GM18861 (cell line): Measurements from ENCODE around the gene AFF1.
"Not testable (repeated sequence)": the region's sequence is repeated elsewhere in the genome, so short reads cannot be mapped to it uniquely, and the experiment has no call there.

ENCODE experiments used
- ATAC-seq: cut with Tn5 transposase; IDR thresholded peaks from one replicate; pipeline ENCODE4 v1.9.1; 2021; ENCODE audit not compliant: unreplicated experiment

The AFF1 gene

DNA sequence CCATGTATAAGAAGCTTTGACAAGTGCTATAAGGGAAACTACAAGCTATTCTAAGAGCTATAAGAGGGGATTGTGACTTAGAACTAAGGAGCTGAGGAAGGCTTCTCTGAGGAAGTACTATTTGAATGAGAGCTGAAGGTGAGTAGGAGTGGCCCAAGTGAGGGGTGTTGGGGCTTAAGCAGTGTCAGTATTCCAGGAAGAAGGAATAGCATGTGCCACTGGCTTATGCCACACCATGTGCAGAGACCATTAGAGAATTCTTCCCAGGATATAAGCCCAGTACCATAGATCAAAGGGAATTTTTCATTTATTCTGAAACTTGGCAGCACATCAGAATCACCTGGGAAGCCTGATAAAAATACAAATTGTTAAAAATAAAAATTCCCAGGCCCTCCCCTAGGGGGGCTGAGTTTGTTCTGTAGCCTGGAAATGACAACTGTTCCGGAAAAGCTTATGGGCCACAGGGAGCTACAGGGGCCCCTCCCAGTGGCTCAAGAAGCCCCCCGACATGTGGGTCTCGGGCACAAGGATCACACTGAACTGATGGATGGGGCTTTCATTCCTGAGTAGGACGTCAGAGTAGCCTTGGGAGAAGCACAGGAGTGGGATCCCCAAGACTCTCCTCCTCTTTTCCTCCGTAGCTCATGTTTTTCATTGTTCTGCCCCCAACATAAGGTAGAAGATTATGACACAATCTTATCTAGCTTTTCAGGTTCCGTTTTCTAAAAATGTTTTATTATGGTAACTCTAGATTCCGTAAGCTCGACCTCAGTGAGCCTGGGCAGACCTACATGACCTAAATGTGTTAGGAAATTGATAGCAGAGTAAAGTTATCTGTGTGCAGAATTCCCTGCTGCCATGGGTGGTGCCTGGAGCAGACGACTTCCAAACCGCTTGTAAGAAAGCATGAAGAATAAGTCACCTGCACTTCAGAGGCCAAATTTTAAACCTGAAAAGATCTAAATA lies 119.3 kb downstream of the AFF1 start:
- no peak for ATAC-seq

GRCh38 chr4:87054900-87055299 lies 120.1 kb downstream of the AFF1 start:
- ATAC-seq, result no peak

DNA sequence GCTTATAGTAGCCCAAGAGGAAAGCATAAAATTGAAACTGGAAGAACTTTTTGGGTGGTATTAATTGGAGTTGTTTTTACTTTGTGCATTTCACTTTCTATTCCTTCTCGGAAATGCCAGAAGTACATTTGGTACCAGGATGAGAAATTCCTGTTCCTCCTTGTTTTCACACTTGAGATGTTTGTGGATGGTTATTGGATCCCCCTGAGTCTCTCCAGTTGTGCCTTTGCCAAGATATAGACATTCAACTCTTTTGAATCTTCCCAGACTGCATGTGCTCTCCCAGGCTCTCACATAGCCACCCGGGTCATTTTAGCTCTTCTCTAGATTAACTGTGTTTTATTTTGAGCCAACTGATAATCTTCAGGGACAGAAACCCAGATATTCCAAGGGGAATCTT lies 120.5 kb downstream of the AFF1 start:
- ATAC-seq, result no peak

DNA sequence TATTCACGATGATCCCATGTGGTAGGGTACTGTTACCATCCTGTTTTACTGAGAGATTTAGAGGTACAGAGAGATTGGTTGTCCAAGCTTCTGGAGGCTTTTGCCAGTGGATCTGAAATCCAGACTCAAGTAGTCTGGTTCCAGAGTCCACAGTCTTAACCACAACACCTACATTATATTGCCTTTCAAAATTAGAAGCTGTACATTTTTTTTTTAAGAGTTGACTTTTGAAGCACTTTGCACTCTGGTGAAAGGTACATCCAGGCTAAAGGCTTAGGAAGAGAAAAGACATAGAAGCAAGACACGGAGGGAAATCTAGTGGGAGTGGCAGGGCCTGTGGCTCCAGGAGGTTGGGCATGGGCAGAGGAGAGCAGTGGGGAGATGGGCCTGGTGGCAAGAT lies 122.1 kb downstream of the AFF1 start:
- ATAC-seq, result no peak

- ATAC-seq, result no peak
These were observed 123.1 kb downstream of the AFF1 start for GRCh38 chr4:87057835-87058355.

DNA sequence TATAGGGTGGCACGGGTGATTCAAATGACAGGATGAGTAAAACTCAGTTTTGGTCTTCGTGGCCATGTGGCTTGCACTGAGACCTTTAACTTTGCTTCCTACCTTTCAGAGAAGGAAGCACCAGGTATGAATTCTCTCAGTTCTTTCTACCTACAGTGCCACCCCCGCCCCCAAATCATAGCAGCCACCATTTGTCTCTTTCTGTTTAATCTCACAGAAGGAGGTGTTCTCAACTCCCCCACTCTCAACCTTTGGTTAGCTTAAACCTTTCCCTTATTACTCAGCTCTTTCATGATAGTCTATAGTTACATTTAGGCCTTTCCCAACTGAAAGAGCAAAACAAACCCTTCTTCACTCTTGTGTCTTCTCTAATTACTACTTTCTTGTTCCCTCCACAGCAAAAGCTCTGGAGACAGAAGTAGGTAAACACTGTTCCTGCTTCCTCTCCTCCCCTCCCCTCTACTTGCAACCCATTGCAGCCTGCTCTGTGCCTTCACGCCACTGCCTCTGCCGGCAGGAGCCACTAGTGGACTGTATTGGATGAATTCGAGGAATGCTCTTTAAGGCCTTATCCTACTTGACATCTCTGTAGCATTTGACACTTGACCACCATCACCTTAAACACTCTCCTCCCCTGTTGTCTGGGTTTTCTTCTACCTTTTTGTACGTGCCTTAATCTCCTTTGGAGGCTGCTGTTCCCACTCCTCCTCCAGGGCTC lies 123.7 kb downstream of the AFF1 start:
- ATAC-seq, result no peak

GRCh38 chr4:87060957-87061356 lies 126.1 kb downstream of the AFF1 start:
- peak; percentile 37 for ATAC-seq

DNA sequence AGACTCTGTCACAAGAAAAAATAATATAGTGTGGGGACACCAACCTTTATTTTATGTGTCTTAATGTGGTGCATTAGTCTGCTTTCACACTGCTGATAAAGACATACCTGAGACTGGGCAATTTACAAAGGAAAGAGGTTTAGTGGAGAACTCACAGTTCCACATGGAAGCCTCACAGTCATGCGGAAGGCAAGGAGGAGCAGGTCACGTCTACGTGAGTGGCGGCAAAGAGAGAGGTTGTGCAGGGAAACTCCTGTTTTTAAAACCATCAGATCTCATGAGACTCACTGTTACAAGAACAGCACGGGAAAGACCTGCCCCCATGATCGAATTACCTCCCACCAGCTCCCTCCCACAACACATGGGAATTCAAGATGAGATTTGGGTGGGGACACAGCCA lies 130.2 kb downstream of the AFF1 start:
- ATAC-seq, result no peak

DNA sequence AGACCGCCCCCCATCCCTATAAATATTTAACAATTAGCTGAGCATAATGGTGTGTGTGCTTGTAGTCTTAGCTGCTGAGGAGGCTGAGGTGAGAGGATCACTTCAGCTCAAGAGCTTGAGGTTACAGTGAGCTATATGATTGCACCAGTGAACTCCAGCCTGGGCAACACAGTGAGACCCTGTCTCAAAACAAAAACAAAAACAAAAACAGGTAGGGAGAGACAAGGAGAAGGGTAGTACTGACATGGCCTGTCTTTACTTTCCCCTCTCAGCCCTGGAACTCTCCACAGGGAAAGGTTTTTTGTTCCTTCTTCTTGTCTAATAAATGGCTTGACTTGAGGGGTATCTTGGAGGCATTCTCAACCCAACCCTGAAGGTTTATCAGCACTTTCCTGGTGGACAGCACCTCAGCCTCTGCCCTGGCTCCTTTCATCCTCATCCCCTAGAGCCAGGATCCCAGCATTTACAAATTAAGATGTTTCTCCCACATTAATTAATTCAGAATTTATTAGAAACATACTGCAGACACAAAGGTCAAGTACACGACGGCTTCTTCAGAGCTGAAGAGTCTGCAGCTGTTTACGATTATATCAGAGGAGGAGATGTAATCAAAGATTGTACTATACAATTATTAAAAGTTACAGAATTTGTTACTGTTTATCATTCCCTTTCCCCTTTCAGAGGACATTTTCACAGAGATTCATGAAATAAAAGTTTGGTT lies 131.8 kb downstream of the AFF1 start:
- ATAC-seq, result no peak

DNA sequence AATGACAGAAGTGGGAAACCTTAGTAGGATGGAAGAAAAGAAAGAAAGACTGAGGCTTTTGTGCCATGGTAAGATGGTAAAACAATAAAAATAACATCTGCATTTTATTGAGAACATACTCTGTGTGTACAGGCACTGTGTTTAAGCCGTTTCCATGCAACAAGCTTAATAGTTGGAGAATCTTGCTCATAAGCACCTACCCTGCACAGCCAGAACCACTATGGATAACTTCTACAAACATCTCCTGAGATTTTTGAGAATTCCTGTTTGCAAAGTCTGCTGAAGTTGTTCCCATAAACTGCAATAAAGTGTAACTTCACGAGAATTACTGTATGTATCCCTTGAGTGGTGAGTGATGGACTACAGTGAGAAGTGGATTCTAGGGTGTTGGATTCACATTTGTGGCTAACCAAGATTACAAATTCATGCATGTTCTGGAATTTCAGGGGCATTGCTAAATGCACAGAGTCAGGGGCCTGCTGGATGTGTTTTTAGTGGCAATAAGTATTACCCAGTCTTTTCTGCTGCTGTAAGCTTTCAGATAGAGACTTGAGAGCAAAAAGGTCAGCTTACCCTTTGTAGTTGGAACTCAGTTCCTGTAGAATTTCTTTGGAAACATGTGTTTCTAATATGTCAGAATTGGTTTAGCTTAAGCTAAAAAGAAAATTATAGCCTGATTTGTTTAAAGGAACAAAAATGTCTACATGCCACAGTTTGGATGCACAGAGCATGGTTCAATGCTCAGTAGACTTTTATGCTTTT lies 132.5 kb downstream of the AFF1 start:
- ATAC-seq, result no peak

DNA sequence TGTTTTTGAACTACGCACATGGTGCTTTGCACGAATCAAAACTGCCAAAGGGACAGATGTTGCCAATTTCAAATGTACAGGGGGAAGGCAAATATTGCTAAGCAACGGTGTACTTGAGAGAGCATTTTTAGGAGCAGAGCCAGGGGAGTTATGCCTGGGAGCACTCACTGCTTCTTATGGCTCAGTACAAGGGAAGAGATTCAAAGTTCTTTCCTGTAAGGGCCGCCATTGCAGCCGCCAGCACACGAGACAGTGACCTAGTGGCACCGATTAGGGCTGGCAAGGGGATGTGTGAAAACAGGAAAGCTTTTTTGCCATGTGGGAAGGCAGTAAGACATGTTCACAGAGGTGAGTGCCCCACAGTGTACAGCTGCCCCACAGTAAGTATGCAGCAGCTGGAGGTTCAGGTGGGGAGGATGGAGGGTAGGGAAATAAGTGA lies 133.8 kb downstream of the AFF1 start:
- no peak for ATAC-seq

DNA sequence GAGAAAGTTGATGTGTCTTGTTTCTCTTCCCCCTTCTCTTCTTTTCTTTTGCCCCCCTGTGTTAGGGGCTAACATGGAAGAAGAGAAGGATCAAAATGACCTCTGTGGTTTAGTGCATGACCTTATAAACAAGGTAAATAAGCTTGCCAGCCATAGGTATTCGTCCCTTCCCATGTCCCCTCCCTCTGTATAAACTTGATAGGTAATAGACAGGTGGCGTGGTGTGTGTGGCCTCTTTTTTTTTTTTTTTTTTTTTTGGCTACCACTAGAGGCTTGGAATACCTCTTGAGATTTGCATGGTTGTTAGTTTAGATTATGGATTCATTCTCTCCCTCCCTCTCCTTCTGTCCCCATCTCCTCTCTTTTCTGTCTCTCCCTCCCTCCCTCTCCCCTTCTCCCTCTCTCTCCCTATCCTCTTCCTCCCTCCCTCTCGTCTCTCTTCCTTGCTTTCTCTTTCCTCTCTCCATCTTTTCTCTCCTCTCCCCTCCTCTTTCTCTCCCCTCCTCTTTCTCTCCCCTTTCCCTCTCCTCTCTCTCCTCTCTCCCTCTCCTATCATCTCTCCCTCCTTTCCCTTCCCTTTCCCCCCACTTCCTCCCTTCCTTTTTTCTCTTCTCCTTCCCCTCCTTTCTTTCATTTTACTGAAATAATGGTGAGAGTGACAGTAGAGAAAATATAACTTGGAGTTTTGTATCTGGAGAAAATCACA lies 134.4 kb downstream of the AFF1 start:
- ATAC-seq, result no peak

DNA sequence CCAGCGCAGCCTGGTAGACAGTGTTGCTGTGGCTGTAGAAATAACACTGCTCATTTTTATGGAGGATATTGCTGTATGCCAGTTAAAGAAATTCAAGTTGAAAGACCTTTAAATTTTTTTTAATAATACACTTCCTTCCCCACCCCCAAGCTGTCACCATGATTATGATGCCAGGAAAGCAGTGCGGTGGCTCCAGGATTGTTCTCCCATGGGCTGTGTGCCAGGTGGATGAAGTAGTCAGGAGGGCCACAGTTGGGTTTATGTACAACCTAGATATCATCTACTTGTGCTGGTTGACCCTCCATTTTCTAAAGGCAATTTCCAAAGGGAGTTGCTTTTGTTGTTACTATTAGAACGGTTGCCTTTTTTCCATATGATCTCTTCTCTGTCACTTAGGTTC lies 136.6 kb downstream of the AFF1 start:
- no peak for ATAC-seq

- ATAC-seq, result not testable (repeated sequence)
These were observed 137.7 kb downstream of the AFF1 start for GRCh38 chr4:87072545-87072944.

DNA sequence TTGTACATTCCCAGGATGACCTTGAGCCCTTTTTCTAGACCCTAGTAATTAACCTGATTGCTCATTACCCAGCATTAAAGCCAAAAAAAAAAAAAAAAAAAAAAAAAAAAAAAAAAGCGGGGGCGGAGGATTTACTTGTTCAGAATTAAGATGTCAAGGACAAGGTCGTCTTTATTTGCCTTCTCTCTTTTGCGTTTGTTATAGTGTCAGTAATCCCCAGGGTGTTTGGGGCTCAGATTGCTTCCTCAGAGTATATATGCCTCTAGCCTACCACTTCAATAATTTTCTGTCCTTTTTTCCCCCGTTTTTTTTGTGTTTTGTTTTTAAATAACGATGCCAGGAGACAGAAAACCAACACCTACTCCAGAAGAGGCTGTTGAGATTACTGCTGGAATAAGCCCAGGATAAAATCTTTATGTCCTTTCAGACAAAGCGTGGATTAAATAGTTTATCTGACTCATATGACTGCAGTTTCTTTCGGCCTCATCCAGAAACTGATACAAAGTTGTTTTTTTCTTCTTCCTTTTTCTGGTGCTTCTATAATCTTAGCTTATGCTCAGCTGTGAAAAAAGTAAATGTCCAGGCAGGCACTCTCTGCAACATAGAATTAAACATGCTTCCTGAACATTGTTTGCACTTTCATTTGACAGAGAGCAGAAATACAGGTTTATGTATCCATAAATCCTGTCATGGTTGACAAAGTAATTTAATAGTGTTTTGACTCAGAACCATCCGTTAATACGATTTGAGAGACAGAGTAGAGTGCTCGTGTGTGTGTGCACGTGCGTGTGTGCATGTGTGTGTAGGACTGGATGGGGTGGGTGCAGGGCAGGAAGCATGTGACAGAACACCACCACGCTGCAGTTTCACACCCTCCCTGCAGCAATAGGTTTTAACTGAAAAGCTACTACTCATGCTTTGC lies 138.6 kb downstream of the AFF1 start:
- ATAC-seq, result peak; percentile 81

- ATAC-seq, result no peak
These were observed 139.3 kb downstream of the AFF1 start for GRCh38 chr4:87074121-87074488.

- no peak for ATAC-seq
These were observed 141.1 kb downstream of the AFF1 start for GRCh38 chr4:87075876-87076275.

DNA sequence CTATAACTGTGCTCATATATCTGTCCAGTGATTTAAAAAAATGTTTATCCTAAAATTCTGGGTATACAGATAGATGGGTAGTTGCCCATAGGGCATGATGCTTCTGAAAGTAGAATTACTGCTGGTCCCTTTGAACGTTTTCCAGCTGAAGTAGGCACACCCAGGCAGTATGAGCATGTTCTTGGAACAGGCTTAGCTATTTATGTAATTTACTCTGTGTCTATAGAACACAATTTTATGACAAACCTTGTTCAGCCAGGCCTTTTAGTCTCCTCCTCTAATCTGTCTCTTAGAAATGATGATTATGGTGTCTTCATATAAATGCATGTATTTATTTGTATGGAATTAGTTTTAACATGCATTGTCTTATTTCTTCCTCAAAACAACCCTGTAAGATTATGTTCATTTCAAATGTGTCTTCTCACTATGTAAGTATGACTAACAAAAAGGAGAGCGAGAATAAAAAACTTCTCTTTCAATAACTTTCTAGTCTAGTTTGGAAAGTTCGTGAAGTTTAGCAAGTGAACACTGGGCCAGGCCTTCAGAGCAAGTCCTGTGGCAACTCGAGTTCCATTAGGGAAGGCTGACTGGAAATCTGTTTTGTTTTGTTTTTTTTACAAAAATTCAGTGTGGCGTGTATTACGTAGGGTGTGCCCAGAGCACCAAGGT lies 142.0 kb downstream of the AFF1 start:
- ATAC-seq, result no peak
